ENCODE data around the gene GABRD.
"Not testable (repeated sequence)": the region's sequence is repeated elsewhere in the genome, so short reads cannot be mapped to it uniquely, and the experiment has no call there.

Gene GABRD, protein sequence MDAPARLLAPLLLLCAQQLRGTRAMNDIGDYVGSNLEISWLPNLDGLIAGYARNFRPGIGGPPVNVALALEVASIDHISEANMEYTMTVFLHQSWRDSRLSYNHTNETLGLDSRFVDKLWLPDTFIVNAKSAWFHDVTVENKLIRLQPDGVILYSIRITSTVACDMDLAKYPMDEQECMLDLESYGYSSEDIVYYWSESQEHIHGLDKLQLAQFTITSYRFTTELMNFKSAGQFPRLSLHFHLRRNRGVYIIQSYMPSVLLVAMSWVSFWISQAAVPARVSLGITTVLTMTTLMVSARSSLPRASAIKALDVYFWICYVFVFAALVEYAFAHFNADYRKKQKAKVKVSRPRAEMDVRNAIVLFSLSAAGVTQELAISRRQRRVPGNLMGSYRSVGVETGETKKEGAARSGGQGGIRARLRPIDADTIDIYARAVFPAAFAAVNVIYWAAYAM

DNA sequence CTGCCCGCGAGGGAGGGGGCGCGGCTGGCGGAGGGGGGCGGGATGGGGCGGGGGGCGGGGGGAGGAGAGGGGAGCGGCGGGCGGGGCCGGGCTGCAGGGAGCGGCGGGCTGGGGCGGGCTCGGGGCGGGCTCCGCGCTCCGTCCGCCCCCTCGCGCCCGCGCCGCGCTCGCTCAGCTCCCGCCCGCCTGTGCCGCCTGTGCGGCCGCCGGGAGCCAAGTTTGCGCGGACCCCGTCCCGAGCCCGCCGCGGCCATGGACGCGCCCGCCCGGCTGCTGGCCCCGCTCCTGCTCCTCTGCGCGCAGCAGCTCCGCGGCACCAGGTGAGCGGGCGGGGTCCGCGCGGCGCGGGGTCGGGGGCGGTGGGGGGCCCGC lies at the start of gene GABRD:
Gene GABRD (plus strand): TSS at position 174 of the 372 bp plus-strand sequence. CDS start 79 bp downstream, at position 253.
- no peak for DNase-seq

DNA sequence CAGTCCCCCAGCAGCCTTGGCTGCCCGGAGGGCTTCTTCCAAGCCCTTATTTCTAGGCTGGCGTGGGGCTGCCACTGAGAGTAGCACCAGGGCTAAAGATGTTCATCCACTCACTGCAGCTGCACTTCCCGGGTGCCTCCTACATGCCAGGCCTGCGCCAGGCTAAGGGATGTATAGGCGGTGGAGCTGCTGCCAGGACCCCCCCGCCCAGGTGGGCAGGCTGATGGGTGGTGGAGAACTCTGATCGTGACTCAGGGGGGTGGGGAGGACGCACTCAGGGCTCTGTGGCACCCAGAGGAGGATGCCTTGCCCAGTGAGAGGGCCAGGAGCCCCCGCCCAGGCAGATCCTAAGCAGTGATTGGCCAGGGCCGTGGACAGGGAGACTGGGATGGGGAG lies 49.6 kb upstream of the GABRD start:
- no peak for DNase-seq

DNA sequence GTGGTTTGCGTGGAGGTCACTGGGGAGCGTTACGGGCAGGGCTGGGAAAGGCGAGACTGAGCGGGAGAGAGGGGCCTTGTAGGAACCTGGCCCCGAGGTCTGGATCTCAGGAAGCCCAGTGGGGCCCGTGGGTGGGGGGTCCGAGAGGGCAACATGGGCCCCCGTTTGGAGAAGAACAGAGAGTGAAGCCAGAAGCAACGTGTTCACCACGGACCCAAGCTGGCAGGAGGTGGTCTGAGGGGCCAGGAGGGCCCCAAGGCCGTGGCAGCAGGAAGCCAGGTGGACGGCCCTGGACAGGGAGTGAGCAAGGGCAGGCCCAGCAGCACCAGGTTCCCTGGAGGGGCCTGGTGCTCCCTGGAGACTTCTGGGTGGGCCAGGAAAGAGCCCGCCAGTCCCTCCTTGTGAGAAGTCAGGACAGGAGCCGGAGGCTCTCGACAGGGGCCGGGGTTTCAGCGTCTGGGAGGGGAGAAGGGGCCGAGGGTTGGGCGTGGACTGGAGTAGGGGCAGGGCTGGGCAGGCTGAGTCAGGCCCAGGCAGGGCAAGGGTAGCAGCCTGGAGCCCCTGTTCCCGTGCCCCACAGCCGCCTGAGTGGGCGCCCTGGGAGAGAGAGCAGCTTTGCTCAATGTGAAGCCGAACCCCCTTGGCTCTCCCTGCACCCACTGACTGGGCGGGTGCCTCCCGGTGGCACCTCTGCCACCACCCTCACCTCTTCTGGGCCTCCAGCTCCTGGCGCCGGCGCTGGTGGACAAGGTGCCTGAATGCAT lies 49.0 kb upstream of the GABRD start:
- no peak for DNase-seq

DNA sequence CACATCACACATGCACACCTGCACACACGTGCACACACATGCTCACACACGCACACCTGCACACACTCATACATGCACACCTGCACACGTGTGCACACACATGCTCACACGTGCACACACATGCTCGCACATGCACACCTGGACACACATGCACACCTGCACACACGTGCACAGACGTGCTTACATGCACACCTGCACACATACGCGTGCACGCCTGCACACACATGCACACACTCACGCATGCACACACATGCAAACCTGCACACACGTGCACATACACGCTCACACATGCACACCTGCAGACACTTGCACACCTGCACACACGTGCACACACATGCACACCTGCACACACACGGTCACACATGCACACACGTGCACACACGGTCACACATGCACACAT lies 48.1 kb upstream of the GABRD start:
- no peak for DNase-seq

DNA sequence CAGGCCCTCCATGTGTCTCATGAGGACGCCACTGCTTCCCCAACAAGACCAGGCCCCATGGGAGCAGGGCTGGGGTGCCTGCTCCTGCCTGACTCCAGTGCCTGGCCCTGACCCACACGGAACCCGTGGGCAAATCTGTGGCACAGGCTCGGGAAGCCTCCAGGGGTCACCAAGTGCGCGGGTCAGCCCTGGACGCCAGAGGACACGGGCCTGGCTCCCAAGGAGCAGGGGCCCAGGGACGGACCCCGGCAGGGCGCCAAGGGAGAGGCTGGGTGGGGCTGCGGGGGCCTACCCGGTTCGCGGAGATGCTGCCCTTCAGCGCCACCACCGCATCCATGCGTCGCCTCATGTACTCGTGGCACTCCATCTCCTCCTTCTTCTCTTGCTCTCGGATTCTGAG lies 47.5 kb upstream of the GABRD start:
- no peak for DNase-seq

DNA sequence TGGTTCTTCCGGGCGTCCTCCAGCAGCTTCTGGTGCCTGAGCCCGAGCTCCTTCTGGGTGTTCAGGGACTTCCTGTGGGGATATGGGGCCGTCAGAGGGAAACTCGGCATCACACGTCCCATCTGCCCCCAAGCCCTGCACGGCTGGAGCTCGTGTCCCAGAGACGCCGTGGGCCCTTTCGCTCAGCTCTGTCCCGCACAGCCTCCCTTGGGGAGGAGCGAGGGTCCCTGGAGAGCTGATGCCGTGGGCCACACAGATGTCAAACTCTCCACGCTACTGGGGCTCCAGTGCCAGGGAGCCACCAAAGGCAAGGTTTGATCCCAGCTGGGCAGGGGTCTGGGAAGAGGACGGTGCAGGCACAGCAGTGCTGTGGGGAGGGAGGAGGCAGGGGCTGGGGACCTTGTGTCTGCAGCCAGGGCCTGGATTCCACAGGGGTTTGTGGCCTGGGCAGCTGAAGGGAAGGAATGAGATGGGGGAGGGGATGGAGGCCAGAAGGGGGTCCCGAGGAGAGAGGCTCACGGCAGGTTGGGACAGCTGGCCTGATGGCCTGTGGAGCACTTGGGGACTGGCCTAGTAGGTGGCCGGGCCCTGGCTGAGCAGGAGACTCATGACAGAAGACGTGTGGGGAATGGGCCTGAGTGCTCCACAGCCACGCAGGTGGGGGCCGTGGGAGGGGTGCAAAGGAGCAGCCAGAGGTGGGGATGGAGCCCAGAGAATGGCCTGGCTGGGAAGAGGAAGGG lies 46.0 kb upstream of the GABRD start:
- no peak for DNase-seq

DNA sequence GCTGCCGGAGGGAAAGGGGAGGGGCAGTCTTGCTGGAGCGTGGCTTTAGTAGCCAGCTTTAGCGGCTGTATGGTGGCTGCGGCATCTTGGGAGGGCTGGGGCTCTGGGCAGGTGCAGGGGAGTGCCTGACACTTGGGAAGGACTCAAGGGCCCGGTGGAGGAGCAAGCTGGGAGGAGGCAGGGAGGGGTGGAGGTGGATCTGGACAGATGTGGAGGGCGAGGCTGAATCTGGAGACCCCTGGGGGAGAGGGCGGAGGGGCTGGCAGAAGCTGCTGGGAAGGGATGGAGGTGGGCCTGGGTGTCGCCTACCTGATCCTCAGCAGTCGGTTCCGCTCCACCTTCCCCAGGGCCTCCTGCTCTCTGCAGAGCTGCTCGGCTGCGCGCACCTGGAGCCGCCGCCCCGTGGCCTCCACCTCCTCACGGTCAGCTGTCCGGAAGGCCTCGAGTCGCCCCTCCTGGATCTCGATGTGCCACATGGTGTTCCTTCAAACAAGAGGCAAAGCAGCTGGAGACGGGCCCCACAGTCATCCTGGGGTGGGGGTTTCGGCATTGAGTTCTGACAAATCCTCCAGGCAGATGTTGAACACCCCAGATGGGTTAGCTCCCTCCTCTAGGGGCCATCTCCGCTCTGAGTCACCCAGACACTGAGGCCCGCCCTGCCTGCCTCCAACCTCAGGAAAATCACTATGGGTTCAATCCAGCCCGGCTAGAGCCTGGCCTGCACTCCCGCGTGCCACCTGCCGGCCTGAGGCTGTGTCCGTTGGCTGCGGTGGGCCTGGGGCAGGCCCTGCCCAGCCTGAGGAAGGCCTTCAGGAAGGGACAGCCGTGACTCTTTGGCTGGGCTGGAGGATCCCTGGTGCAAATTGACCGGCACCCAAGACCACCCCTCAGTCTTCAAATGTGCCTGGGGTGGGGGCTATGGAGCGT lies 45.2 kb upstream of the GABRD start:
- no peak for DNase-seq

DNA sequence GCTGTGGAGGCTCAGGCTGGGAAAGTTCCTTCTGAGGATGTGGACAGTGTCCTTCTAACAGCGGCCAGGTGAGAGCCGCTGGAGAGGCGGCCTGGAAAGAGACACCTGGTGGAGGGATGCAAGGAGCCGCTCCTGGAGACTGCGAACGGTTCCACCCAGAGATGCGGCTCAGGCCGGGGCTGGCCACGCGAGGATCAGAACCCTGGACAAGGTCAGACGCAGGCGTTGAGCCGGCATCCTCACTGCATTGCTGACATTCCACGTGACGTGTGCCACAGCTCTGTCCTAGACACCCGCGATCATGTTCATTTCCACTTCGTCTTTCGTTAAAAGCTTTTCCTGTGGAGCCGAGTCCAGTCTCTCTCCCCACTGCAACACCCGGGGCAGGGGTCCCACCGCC lies 44.3 kb upstream of the GABRD start:
- no peak for DNase-seq

DNA sequence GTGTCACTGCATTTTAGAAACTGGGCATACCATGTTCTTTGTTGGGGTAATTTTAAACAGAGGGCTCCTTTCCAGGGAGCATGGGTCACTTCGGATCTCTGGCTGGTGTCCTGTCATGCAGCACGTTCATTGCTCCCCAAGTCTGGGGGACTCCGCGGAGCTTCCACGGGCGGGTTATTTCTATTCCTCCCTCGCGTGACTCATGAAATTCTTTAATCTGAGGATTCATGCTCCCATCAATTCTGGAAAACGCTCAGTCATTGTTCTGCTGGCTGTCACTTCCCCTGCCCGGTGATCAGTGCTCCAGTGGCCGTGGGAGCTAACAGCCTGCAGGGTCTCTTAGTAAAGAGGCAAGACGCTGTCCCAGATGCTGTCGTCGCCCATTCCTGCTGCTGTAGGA lies 43.6 kb upstream of the GABRD start:
- no peak for DNase-seq

DNA sequence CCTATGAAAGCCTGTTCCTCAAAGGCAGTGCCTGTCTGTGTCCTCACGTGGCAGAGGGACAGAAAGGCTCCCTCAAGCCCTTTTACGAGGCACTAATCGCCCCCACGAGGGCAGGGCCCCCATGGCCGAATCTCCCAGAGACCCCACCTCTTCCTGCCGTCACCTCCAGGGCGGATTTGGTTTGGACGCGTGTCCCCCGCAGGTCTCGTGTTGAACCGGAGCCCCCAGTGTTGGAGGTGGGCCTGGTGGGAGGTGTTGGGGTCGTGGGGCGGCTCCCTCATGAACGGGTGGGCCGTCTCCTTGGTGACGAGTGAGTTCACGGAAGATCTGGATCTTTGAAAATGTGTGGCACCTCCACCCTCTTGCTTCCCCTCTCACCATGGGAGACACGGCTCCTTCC lies 43.1 kb upstream of the GABRD start:
- no peak for DNase-seq

DNA sequence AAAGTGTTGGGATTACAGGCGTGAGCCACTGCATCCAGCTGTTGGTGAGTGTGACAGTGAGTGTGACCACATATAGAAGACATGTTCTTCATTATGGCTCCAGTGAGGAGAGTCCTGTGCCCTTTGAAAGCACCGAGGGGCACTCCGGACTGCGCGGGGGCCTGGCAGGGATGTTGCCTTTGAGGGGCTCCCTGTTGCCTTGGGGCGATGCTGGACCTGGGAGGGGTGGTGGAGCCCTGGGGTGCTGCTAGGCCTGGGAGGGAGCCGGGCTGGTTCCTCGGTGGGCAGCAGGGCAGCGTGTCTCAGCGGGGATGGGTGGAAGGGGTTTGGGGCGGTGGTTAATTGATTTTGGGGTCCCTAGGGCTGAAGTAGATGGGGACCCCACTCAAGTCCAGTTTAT lies 41.0 kb upstream of the GABRD start:
- no peak for DNase-seq

DNA sequence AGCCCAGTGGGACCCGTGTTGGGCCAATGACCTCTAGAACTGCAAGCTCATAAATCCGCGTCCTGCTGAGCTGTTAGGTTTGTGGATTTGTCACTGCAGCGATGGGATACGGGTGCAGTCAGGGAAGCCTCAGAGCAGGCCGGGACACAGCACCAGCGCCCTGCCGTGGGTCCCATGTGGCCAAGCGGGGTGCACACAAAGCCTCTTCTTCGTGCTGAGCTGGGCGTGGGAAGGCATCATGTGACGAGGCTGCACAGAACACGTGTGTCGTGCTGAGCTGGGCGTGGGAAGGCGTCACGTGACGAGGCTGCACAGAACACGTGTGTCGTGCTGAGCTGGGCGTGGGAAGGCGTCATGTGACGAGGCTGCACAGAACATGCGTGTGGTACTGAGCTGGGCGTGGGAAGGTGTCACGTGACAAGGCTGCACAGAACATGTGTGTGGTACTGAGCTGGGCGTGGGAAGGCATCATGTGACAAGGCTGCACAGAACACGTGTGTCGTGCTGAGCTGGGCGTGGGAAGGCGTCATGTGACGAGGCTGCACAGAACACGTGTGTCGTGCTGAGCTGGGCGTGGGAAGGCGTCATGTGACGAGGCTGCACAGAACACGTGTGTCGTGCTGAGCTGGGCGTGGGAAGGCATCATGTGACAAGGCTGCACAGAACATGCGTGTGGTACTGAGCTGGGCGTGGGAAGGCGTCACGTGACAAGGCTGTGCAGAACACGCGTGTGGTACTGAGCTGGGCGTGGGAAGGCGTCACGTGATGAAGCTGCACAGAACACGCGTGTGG lies 40.3 kb upstream of the GABRD start:
- not testable (repeated sequence) for DNase-seq

DNA sequence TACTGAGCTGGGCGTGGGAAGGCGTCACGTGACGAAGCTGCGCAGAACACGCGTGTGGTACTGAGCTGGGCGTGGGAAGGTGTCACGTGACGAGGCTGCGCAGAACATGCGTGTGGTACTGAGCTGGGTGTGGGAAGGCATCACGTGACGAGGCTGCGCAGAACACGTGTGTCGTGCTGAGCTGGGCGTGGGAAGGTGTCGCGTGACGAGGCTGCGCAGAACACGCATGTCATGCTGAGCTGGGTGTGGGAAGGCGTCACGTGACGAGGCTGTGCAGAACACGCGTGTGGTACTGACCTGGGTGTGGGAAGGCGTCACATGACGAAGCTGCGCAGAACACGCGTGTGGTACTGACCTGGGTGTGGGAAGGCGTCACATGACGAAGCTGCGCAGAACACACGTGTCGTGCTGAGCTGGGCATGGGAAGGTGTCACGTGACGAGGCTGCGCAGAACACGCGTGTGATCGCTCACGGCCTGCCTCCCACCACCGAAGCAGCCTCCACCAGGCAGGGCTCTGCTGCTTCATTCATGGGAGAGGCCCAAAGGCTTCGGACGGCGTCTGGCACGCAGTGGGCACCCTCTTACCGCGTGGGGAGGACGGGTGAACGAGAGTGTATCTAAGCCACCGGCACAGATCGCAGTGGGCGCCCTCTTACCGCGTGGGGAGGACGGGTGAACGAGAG lies 39.5 kb upstream of the GABRD start:
- no peak for DNase-seq

DNA sequence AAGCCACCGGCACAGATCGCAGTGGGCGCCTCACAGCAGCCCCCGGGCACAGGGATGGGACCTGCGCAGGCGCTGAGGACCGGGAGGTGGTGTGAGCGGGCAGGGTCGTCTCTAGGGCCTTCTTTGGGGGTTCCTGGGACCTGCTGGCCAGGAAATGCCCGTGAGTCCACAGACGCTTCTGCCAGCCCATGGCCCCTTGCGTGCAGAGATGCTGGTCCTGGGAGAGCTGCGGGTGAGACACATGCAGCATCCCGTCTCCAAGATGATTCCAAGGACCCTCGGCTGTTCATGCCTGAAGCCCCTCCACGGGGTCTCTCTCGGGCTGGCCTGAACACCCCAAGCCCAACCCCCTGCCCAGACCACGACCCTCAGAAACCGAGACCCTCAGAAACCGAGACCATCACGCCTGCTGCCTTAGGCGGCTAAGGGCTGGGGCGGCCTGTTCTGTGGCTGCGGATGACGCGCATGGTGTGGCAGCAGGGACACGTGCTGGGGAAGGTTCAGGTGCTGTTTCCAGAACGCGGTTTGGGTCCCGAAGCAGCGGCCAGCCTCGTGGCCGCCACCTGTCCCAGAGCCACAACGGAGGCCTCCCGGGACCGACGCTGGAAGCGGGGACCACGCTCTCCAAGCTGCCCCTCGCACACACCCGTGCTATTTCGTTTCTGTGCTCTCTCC lies 38.5 kb upstream of the GABRD start:
- DNase-seq, result no peak

DNA sequence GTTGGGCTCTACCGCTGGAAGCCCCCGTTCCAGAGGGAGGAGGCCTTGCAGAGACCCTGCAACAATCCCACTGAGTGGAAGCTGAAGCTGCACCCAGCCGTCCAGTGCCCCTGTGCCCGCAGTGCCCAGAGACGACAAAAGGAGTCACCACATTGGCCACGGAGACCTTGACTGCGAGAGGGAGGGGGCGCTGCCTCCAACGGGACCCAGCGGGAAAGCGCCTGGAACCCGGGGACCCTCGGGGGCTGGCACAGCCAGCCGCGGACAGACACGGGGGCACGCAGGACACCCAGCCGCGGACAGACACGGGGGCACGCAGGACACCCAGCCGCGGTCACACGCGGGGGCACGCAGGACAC lies 38.0 kb upstream of the GABRD start:
- no peak for DNase-seq

DNA sequence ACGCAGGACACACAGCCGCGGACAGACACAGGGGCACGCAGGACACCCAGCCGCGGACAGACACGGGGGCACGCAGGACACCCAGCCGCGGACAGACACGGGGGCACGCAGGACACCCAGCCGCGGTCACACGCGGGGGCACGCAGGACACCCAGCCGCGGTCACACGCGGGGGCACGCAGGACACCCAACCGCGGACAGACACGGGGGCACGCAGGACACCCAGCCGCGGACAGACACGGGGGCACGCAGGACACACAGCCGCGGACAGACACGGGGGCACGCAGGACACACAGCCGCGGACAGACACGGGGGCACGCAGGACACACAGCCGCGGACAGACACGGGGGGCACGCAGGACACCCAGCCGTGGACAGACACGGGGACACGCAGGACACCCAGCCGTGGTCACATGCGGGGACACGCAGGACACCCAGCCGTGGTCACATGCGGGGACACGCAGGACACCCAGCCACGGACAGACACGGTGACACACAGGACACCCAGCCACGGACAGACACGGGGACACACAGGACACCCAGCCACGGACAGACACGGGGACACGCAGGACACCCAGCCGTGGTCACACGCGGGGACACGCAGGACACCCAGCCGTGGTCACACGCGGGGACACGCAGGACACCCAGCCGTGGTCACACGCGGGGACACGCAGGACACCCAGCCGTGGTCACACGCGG lies 37.4 kb upstream of the GABRD start:
- DNase-seq, result not testable (repeated sequence)

DNA sequence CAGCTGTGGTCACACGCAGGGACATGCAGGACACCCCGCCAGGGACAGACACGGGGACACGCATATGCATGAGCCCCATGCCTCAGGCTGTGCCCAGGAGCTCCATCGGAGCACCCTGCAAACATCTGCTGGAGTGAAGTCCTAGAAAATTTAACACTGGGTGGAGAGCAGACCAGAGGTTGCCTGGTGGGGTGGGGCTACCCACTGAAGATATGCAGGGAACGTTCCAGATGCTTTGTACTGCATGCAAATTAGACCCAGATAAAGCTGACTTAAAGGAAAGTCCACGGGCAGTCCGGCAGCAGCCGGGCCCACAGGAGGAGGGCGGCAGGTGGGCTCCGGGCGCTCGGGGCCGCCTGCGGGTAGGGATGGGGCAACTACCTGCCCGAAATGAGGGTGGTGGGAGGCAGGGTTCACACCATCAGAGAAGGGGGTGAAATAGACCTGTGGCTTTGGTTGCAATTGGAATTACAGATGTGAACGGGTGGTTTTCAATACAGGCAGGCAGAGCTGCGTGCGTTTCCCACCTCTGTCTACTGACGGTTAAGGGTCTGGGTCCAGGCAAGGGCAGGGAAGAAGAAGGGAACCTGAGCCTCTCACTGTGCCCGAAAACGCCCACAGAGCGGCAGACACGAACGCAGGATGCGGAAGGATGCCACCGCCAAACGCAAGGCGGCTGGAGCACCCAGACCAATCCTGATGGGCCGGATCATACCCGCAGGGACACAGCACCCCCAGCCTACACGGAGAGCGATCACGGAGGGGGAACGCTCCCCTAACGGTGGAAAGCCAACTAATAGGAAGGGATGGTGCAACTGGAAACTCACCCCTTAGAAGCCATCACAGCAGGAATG lies 36.5 kb upstream of the GABRD start:
- no peak for DNase-seq

DNA sequence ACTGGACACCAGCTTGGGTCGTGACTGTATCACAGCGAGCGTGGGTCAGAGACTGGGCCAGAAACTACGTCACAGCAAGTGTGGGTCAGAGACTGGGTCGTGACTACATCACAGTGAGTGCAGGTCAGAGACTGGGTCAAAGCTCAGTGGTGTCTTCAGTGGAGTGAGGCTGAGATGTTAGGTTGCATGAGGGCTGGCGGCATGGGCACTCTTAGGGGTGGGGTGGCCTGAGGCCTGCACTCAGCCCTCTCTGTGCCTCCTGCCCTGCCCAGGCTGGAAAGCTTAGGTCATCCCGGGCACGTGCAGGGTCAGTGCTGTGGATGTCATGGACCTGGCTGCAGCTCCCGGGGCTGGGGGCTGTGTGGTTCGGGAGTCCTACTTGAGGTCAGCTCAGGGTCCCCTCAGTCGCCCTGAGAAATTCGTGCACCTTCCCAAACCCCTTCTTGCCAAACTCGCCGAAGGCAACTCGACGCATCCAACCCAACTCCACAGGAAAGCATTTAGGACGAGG lies 34.5 kb upstream of the GABRD start:
- no peak for DNase-seq

All from NCI-H2081 treated with DMSO at 0.1 percent for 48 hours (cell line).